AG04450 (cell line): ENCODE data around the gene DBX1. TPM values are rescaled to one million over a fixed set of nuclear protein-coding genes. Genes with fewer than 3 reads are reported as not detected.

Experiments used
- CTCF ChIA-PET: fragments of 300-600, 350-600 bp; formaldehyde crosslinking; extraction: SDS; loops from one replicate; lab custom pipeline; 2022; ENCODE audit warnings: antibody characterized with exemption, inconsistent platforms; lab: Charles Lee
- POLR2A ChIA-PET: fragments of 350-600 bp; formaldehyde crosslinking; extraction: SDS; loops from one replicate; lab custom pipeline; 2021; ENCODE audit warnings: antibody characterized with exemption, inconsistent platforms; lab: Yijun Ruan, JAX
- DNase-seq: peaks from one replicate; pipeline ENCODE4 v3.0.0-alpha.2; 2011; ENCODE audit warnings: low read depth, low spot score
- H3K27ac ChIP-seq: one replicate; pipeline ENCODE4 v1.5.1; 2012; ENCODE audit warnings: low read depth, low read length, control low read depth
- H3K27me3 ChIP-seq: one replicate; pipeline ENCODE4 v1.6.0; 2012; ENCODE audit warnings: low read length; ENCODE audit not compliant: control insufficient read depth, insufficient read depth
- H3K4me3 ChIP-seq: 2 replicates; pipeline ENCODE4 v1.5.1; 2011; ENCODE audit warnings: mild to moderate bottlenecking, low read depth, low read length, control low read depth
- H3K9me3 ChIP-seq: 2 replicates; pipeline ENCODE4 v1.5.1; 2012; ENCODE audit warnings: low read length; ENCODE audit not compliant: control insufficient read depth, insufficient read depth
- CTCF ChIP-seq: IDR thresholded peaks from 2 replicates; pipeline ENCODE4 v1.5.1; 2011; ENCODE audit warnings: low read depth, low read length, control low read depth, inconsistent platforms
- polyA plus RNA-seq: library from polyadenylated mRNA; depleted of rRNA; stranded (reverse); fragments of >200 nt; gene quantifications from 2 replicates; pipeline ENCODE4 v1.2.3, GENCODE V29; 2011

The DBX1 gene
- polyA plus RNA-seq, 1 experiment, result not detected

GRCh38 chr11:20117291-20117690 lies 43.0 kb downstream of the DBX1 start:
- POLR2A ChIA-PET, result no interaction called here
- no peak for DNase-seq
- no peak overlapping the region for H3K27ac ChIP-seq
- H3K4me3 ChIP-seq, result no peak overlapping the region
- no peaks in the 10 kb centered on the region; the same call in 1 of the 2 replicates for H3K9me3 ChIP-seq
- CTCF ChIA-PET, result interaction anchor here (1.3 to 10.2 kb wide), 5 partner anchors 11 to 214 kb away, joined by 3 to 78 read pairs (median 5); no protein-coding TSS in a partner anchor
- TF ChIP-seq CTCF, result no peak
- no peaks in the 10 kb centered on the region for H3K27me3 ChIP-seq

GRCh38 chr11:20116825-20117224 lies 43.5 kb downstream of the DBX1 start:
- no peak for TF ChIP-seq CTCF
- POLR2A ChIA-PET, result no interaction called here
- Histone ChIP-seq H3K4me3 (no peak overlapping the region), H3K9me3 (no peaks in the 10 kb centered on the region; the same call in 1 of the 2 replicates), H3K27me3 (no peaks in the 10 kb centered on the region), H3K27ac (no peak overlapping the region)
- CTCF ChIA-PET, result interaction anchor here (0.9 to 10.2 kb wide), 4 partner anchors 11 to 213 kb away, joined by 3 to 78 read pairs (median 4); no protein-coding TSS in a partner anchor
- DNase-seq, result no peak

- DNase-seq, result no peak
- no peak overlapping the region for H3K4me3 ChIP-seq
- ChIA-PET POLR2A (interaction anchor here (0.6 kb wide), 1 partner anchor 19 kb away, joined by 5 read pairs; no protein-coding TSS in a partner anchor), CTCF (interaction anchor here (1.0 to 10.2 kb wide), 4 partner anchors 14 to 163 kb away, joined by 3 to 78 read pairs (median 32); no protein-coding TSS in a partner anchor)
- no peak for TF ChIP-seq CTCF
- H3K27ac ChIP-seq, result no peak overlapping the region
- no peaks in the 10 kb centered on the region; the same call in 1 of the 2 replicates for H3K9me3 ChIP-seq
- no peaks in the 10 kb centered on the region for H3K27me3 ChIP-seq
These were observed 45.7 kb downstream of the DBX1 start for GRCh38 chr11:20114588-20114987.

GRCh38 chr11:20113149-20113438 lies 47.2 kb downstream of the DBX1 start:
- Histone ChIP-seq H3K4me3 (no peak overlapping the region), H3K27ac (peak overlapping the region; percentile 97), H3K9me3 (no peaks in the 10 kb centered on the region), H3K27me3 (no peaks in the 10 kb centered on the region)
- ChIA-PET POLR2A (interaction anchor here (0.6 to 1.0 kb wide), 5 partner anchors 13 to 160 kb away, joined by 3 to 5 read pairs (median 4); no protein-coding TSS in a partner anchor), CTCF (interaction anchor here (1.5 to 10.2 kb wide), 6 partner anchors 15 to 370 kb away, joined by 3 to 78 read pairs (median 7); no protein-coding TSS in a partner anchor)
- no peak for DNase-seq
- TF ChIP-seq CTCF, result no peak
